ENCODE data around the gene ATG2A.

The ATG2A gene

DNA sequence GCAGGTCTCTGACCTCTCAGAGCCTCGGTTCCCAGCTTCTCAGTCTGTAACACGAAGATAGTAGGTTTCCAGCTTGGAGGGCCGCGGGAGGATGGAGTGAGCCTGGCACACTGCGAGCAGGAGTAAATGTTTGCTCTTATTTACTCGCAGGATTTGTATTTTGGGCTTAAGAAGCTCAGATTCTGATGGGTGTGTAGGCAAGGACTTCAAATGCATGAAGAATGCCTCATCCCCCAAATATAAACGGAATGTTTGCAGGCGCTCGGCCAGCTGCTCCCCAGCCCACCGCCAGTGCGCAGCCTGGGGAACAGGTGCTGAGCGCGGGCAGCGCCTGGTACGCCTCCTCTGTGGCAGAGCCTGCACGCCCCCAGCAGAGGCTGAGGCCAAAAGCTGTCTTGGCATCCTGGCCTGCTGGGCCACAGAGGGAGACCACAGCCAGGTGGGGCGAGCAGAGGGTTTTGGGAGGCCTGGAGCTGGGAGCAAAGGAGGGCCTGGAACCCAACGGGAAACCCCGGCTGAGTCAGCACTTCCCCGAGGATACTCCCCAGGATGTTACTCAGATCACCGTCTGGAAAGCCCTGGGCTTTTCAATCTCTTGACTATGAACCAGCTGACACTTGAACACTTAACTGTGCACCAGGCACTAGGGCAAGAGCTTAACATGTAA lies 48.0 kb downstream of the ATG2A start:
- peak; percentile 39 to 75 for DNase-seq

DNA sequence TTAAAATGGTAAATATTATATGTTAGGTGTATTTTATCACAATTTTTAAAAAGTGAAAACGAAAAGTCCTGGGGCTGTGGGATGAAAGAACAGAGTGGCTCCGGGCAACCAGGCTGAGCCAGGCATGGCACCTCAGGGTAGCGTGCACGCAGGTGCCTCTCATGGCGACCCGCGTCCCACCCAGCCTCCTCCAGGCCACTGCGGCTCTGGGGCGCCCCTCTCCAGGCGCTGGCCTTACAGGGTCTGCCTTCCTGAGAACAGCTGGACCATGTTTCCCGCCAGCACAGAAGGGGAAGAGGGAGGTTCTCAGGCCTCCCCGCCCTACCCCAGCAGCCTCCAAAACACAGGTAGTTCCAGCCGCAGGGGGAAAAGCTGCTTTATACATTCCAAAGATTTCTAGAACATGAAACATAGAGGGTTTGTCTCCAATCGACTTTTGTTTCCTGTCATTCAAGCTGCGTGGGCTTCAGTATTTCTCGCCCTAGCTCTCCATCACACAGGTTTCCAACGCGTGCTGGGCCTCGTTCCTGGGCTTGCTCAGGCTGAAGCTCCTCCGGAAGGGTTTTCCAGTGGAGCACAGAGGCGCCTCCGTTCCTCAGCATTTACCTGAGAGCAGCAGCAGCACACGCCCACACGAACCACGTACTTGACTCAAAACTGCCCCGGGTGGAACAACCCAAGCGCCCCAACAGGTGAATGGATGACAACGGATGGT lies 49.1 kb downstream of the ATG2A start:
- DNase-seq = no peak

- no peak for DNase-seq
Measured at GRCh38 chr11:64866173-64866491, 50.9 kb downstream of the ATG2A start.

- no peak for DNase-seq
Measured at GRCh38 chr11:64865286-64866172, 51.5 kb downstream of the ATG2A start.

DNA sequence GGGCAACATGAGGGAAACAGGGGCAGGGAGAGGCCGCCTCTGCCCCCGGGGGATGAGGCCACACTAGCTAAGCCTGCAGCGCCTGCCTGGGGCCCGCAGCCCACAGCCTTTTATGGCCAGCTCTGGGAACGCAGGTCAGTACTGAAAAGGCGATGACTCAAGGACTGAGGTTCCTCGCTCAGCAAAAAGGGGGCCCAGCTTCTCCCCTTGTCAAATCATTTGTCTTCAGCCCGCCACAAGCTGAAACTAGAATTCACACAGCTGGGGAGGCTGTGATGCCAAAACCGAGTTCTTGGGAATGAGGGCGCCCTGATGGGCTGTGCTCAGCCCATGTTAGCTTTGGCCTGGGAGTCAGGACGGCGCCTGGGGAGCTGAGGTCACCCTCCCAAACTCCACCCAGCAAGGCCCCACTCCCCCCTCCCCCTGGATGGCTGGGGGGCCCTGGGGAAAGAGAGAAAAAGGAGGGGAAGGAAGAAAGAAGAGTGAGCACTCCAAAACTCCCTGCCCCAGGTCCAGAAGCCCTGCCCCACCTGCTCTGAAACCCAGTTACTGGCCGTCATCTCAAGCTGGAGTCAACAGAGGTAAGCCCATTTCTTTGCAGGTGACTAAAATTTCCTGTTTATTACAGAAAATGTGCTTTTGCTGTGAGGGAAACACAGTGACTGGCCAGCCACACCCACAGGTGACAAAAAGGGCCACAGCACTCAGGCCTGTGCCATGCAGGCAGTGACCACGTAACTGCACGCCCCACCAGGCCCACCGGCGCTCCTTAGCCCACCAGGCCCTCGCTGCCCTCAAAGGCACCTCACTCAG lies 52.3 kb downstream of the ATG2A start:
- DNase-seq = no peak

DNA sequence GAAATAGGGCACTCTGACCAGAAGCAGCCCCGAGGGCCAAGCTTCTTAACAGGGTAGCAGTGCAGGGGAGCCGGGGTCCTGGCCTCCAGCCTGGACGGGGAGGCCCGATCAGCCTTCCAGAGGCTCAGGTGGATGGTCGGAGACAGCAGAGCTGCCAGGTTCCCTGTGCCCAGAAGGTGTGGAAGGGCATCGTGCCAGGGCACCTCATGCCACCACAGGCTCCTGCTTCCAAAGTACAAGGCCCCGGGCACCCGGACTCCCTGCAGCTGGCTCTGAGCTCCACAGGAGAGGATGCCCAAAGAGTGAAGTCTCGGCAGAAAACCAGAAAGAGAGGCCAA lies 52.9 kb downstream of the ATG2A start:
- DNase-seq = no peak

DNA sequence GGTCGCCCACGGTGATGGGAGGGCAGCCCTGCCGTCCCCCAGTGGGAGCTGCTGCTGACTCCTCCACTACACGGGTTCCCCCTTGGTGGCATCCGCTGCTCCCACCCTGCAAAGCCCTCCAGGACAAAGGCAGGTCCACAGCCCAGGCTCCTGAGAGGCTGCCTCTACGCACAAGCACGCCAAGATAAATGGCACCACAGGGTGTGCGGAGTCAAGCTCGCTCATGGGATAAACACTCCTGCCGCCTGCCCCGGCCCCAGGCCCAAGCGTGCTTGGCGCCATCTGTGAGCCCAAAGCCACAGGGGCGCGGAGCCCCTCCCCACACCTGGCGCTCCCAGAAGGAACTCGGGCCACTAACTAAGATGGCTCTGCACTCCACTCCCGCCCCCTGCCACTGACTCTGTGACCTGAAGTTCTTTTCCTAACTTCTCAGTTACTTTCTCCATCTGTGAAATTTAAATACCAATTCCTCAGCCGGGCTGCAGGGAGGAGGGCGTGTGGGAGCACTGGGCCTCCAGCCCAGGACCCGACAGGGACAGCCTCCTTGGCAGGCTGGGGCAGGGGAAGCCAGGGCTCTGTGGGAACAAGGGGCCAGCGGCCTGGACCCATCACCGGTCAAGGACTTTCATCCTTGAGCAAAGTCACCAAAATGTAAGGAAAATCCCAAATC lies 53.5 kb downstream of the ATG2A start:
- no peak for DNase-seq

GRCh38 chr11:64862987-64863390 lies 54.0 kb downstream of the ATG2A start:
- DNase-seq = no peak

DNA sequence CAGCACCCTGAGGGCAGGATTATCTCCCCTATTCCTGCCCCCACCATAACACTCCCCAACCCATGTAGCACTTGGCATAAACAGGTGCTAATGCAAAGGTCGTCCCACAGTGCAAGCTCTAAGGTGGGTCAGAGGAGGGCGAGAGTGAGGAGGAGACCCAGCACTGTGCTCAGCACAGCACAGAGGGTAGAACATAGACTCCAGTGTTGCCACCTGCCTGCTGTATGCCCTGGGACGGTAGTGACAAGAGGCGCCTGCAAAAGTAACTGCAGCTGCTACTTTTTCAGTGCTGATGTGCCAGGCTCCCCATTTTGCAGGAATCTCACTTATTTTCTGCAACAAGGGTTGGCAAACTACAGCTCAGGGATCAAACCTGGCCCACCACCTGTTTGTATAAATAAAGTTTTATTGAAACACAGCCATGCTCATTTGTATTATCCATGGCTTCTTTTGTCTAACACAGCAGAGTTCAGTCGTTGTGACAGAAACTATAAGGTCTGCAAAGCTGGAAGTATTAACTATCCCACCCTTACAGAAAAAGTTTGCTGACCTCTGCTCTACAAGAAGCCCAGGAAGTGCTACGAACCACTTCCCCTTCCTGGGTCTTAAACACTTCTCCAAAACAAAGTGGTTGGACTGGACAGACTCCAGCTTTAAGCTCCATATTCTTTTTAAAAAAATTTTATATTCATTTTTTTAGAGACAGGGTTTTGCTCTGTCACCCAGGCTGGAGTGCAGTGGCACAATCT lies 55.6 kb downstream of the ATG2A start:
- no peak for DNase-seq

DNA sequence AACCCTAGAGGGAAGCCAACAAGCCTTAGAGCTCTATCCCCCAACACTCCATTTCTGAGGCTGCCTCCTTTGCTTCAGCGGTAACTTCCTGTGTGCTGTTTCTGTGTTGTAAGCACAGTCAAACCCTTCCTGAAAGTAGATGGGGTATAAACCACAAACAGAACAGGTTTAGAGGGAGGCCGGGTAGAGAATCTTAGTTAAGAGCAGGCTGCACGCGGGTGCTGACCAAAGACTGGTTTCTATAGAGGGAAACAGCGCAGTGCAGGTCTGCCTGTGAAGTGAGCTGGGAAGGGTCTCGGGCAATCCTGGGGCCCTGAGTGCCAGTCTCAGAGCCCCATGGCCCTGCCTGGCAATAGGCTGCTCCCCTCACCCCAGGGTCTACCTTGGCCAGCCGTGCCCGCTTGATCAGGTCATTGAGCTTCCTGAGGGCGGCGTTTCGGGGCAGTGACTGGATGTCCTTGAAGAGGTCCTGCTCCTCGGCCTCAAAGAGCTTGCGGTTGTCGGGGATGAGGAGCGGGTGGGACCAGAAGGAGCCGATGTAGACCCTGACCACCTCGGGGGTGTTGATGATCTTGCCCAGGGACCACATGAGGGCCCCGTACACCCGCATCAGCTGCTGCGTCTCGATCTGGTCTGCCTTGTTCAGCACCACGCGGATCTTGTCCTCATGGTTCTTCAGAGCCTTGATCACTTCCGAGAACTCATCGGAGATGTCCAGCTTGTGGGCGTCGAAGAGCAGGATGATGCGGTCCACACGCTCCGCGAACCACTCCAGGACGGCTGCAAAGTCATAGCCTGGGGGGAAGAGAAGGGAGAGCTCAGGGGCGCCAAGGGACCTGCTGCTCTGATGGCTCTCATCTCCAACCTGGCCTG lies 57.2 kb downstream of the ATG2A start:
- DNase-seq = no peak

DNA sequence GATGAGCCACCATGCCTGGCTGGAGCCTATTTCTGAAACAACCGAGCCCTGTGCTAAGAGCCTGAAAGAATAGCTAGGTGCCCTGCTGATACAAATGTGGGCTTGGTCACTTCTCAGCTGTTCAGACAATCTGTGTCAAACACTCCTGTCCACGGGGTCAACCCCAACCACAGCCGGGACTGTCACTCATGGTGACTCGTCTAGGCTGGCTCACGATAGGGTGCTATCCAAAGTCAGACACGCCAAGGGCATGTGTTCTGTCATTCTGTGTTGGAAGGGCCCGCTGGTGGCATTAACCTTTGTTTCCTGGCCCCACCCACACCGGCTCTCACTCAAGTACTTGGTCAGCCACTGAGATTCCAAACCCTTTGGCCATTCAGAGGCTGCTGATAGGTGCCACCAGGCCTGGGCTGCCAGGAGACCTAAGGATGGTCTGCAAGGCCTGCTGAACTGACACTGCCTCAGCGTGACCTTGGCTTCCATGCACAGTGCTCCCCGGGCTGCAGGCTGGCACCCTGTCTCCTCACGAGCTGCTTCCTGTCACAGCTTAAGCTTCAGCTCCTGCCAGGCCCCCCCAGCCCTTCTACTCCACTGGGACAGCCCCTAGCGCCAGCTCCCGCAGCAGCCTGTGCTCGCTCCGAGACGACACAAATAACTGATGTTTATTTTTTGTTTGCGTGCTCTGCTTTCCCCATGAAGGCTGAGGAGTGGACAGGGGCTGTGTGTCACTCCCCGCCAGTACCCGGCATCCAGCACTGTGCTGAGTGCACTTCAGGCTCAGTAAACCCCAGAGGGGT lies 58.3 kb downstream of the ATG2A start:
- DNase-seq = no peak

DNA sequence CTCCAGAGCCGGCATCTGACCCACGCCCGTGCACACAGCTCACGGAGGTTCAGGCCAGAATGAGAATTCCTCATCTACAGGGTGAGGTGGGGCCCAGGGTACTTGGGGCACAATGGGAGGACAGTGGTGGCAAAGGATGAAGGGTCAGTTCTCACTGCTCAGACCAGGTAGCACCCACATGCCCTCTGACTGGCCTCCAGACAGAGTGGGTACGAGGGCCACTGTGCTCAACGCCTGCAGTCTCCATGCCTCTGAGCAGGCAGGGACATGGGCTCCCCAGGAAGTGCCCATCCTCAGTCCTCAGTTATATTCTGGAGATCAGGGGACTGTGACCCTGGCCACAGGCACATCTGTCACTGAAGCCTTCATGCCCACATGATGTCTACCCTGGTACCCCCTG lies 59.5 kb downstream of the ATG2A start:
- DNase-seq = no peak

- peak; percentile 89 to 92 for DNase-seq
Measured at GRCh38 chr11:64856382-64857227, 60.4 kb downstream of the ATG2A start.

DNA sequence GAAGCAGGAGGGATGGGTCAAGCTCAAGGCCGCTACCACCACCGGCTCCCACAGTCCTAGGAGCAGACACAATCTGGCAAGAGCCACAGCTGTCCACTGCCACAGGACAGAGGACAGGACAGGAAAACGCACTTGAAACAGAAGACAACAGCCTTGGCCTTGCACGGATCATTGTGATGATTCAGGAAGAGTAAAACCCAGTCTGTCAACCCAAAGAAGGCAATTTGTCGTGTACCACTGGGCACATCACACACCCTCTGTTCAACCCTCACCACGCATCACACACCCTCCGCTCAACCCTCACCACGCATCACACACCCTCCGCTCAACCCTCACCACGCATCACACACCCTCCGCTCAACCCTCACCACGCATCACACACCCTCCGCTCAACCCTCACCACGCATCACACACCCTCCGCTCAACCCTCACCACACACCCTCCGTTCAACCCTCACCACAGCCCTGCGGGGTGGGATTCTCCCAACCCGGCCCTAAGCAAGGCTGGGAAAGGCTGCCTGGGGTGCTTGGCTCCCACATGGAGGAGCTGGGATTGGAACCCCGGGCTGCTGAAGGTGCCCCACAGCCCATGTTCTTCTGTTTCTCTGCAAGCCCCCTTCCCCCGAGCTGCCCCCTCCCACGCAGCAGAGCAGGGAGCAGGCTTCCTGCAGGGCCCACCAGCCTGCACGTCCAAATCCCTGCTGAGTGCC lies 61.3 kb downstream of the ATG2A start:
- DNase-seq = no peak

GRCh38 chr11:64854534-64855502 lies 62.2 kb downstream of the ATG2A start:
- peak; percentile 91 to 95 for DNase-seq

GRCh38 chr11:64854157-64854533 lies 62.9 kb downstream of the ATG2A start:
- DNase-seq = no peak

DNA sequence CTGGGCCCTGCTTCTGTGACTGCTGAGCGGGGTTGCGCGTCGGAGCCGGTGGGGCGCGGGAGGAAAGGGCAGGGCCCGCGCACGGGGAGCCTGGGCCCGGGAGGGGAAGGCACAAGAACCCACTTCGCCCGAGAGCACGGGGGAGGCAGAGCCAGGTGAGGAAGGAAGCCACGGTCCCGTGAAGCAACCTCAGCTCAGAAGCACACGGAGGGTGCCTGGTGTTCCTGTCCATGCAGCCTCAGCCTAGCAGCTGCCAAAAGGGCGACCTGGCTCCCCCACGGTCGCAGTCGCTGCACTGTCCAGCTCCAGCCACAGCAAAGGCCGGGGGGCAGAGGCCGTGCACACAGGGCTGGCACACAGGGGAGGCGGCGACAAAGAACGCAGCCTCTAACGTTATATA lies 63.3 kb downstream of the ATG2A start:
- DNase-seq = no peak
